ENCODE results near the gene LRMDA. TPM values are rescaled to one million over a fixed set of nuclear protein-coding genes. Genes with fewer than 3 reads are reported as not detected.

The LRMDA gene
- total and polyA plus RNA-seq, 2 donors (not counting 1 experiment from before 2014, with no cell fraction given): 0.12 TPM; not detected in 1

DNA sequence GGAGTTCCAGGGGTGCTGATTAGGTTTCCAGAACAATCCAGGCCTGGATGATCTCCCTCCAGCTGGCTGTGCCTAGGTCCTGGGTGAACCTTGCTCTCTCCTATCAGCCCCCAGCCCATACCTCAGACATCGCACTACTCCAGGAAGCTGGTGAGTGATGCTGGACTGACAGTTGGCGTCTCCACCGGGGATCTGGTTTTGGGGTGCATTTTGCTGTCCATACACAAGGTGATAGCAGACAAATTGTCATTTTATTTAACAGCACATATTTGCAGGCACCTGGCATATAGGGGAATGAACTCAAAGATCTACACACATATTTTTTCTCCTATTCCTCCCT, 601.2 kb downstream of the LRMDA start:
- intact Hi-C loops (cut with micrococcal nuclease): no loop called here
- H2AFZ ChIP-seq (ENCODE audit: insufficient read depth, low read depth, low read length, poor library complexity, severe bottlenecking): no peak overlapping the region
- H3K9me3 ChIP-seq (ENCODE audit: control extremely low read depth in 1 of 3, control insufficient read depth in 2 of 3, insufficient read depth in 1 of 3, low read length in 2 of 3): peaks cover 0 to 4% (median 0%) of the 10 kb centered on the region in 3 donors
- H3K4me2 ChIP-seq (replicated peaks; ENCODE audit: low read depth, low read length, poor library complexity, severe bottlenecking): no peak overlapping the region
- no peaks in the 10 kb centered on the region for H3K36me3 ChIP-seq (replicated peaks in 1 of 2; ENCODE audit: control extremely low read depth in 1 of 2, control insufficient read depth in 1 of 2, extremely low read depth in 1 of 2, insufficient read depth in 2 of 2, low read length in 1 of 2)
- no peaks in the 10 kb centered on the region for H4K20me1 ChIP-seq (ENCODE audit: control insufficient read depth, insufficient read depth, low read length, poor library complexity, severe bottlenecking)
- ATAC-seq (ENCODE audit: low read depth): no peak
- peaks cover 6% of the 10 kb centered on the region for H3K27me3 Mint-ChIP-seq
- no peak overlapping the region for H3K4me3 ChIP-seq (ENCODE audit: control extremely low read depth in 1 of 5, extremely low read depth in 1 of 5, insufficient read depth in 1 of 5, low read depth in 2 of 5, low read length in 4 of 5)
- DNase-seq: no peak
- TF ChIP-seq, protein P1, sequence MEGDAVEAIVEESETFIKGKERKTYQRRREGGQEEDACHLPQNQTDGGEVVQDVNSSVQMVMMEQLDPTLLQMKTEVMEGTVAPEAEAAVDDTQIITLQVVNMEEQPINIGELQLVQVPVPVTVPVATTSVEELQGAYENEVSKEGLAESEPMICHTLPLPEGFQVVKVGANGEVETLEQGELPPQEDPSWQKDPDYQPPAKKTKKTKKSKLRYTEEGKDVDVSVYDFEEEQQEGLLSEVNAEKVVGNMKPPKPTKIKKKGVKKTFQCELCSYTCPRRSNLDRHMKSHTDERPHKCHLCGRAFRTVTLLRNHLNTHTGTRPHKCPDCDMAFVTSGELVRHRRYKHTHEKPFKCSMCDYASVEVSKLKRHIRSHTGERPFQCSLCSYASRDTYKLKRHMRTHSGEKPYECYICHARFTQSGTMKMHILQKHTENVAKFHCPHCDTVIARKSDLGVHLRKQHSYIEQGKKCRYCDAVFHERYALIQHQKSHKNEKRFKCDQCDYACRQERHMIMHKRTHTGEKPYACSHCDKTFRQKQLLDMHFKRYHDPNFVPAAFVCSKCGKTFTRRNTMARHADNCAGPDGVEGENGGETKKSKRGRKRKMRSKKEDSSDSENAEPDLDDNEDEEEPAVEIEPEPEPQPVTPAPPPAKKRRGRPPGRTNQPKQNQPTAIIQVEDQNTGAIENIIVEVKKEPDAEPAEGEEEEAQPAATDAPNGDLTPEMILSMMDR (IDR thresholded peaks at IDR 0.05): no peak
- no peak for TF ChIP-seq EZH2 (IDR thresholded peaks at IDR 0.05; ENCODE audit: borderline replicate concordance, insufficient read depth, low read depth, low read length, poor library complexity, severe bottlenecking)
- WGBS (ENCODE audit: insufficient coverage): 100% methylated on average over 1 of the region's 3 CpGs
- no peaks in the 10 kb centered on the region for H3K27me3 ChIP-seq (replicated peaks in 1 of 4; ENCODE audit: control extremely low read depth in 1 of 4, control insufficient read depth in 3 of 4, insufficient read depth in 4 of 4, low read length in 3 of 4)
- no peak overlapping the region for H3K27ac ChIP-seq (ENCODE audit: low read length in 2 of 2)
- no peak overlapping the region for H3K27ac Mint-ChIP-seq
- CTCF ChIA-PET: no interaction called here
- POLR2A ChIA-PET: no interaction called here
- no peak overlapping the region for H3K4me3 Mint-ChIP-seq
- H3K9ac ChIP-seq (ENCODE audit: low read length): no peak overlapping the region
- H3K79me2 ChIP-seq (ENCODE audit: control insufficient read depth, insufficient read depth, low read length): no peaks in the 10 kb centered on the region
- no peaks in the 10 kb centered on the region for H3K9me3 Mint-ChIP-seq (ENCODE audit: insufficient read depth)
- no peaks in the 10 kb centered on the region for H3K4me1 Mint-ChIP-seq
- H3K4me1 ChIP-seq (ENCODE audit: control insufficient read depth in 2 of 2, insufficient read depth in 2 of 2, low read length in 2 of 2): no peaks in the 10 kb centered on the region

DNA sequence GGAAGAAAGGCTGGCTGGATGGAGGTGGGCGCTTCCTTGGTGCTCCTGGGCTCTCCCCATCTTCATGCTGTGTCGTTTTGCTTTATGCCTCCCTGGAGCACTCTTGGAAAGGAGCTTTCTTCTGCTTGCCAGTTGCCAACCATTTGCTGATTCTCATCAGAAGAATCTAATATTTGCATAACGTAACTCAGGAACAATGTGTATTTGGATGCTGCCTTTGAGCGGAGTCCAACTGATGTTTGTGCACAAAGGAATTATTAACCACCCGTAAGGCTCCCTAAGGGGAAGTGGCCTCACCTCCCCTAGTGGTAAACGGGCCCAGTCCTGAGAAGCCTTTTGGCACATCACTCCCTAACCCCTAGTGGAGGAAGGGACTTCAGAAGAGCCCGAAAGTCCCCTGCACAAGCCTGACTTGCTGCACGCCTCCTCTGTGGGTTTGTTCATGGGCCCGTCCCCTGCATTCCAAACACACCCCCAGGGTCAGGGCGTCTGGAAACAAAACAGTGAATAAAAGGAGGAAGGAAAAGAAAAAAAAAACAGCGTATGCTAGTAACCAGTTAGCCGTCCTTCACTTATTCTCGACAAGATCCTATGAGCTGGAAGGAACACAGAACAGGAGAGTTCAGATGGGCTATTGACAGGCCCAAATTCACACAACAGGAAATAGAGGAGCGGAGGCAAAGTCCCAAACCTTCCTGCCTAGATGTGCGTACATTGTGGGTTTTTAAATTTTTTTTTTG, 602.2 kb downstream of the LRMDA start:
- WGBS (ENCODE audit: insufficient coverage): 41% methylated on average over 3 of the region's 15 CpGs
- Histone ChIP-seq H3K4me3 (ENCODE audit: control extremely low read depth in 1 of 5, extremely low read depth in 1 of 5, insufficient read depth in 1 of 5, low read depth in 2 of 5, low read length in 4 of 5) (no peak overlapping the region), H2AFZ (ENCODE audit: insufficient read depth, low read depth, low read length, poor library complexity, severe bottlenecking) (no peak overlapping the region), H4K20me1 (ENCODE audit: control insufficient read depth, insufficient read depth, low read length, poor library complexity, severe bottlenecking) (no peaks in the 10 kb centered on the region), H3K4me1 (ENCODE audit: control insufficient read depth in 2 of 2, insufficient read depth in 2 of 2, low read length in 2 of 2) (no peaks in the 10 kb centered on the region), H3K27me3 (replicated peaks in 1 of 4; ENCODE audit: control extremely low read depth in 1 of 4, control insufficient read depth in 3 of 4, insufficient read depth in 4 of 4, low read length in 3 of 4) (no peaks in the 10 kb centered on the region), H3K9ac (ENCODE audit: low read length) (no peak overlapping the region), H3K79me2 (ENCODE audit: control insufficient read depth, insufficient read depth, low read length) (no peaks in the 10 kb centered on the region), H3K9me3 (ENCODE audit: control extremely low read depth in 1 of 3, control insufficient read depth in 2 of 3, insufficient read depth in 1 of 3, low read length in 2 of 3) (peaks cover 0 to 4% (median 0%) of the 10 kb centered on the region in 3 donors), H3K27ac (ENCODE audit: low read length in 2 of 2) (no peak overlapping the region), H3K36me3 (replicated peaks in 1 of 2; ENCODE audit: control extremely low read depth in 1 of 2, control insufficient read depth in 1 of 2, extremely low read depth in 1 of 2, insufficient read depth in 2 of 2, low read length in 1 of 2) (no peaks in the 10 kb centered on the region), H3K4me2 (replicated peaks; ENCODE audit: low read depth, low read length, poor library complexity, severe bottlenecking) (no peak overlapping the region)
- Mint-ChIP-seq H3K27me3 (peaks cover 6% of the 10 kb centered on the region), H3K9me3 (ENCODE audit: insufficient read depth) (no peaks in the 10 kb centered on the region), H3K27ac (no peak overlapping the region), H3K4me1 (no peaks in the 10 kb centered on the region), H3K4me3 (no peak overlapping the region)
- ChIA-PET POLR2A (no interaction called here), CTCF (no interaction called here)
- intact Hi-C loops (cut with micrococcal nuclease): no loop called here
- DNase-seq (no peak), ATAC-seq (ENCODE audit: low read depth) (no peak)
- TF ChIP-seq EZH2 (IDR thresholded peaks at IDR 0.05; ENCODE audit: borderline replicate concordance, insufficient read depth, low read depth, low read length, poor library complexity, severe bottlenecking): no peak
- TF ChIP-seq, protein P1 (IDR thresholded peaks at IDR 0.05): no peak
